HL-60 (cell line): ENCODE data around the gene MYO1A.
A peak's percentile ranks its signal among the peaks of the same experiment; 100 is the strongest.
"Not testable (repeated sequence)": the region's sequence is repeated elsewhere in the genome, so short reads cannot be mapped to it uniquely, and the experiment has no call there.

ENCODE experiments used
- DNase-seq, 2 experiments: peaks; one replicate each; pipeline ENCODE4 v3.0.0-alpha.2; 2010 to 2020; ENCODE audit warnings: low read depth in 1 of 2, low spot score in 1 of 2
- H3K27ac ChIP-seq: fragments of 250-450 bp; sonication (Bioruptor Pico); replicated peaks from 2 replicates; pipeline ENCODE4 v1.5.1; 2020; ENCODE audit warnings: mild to moderate bottlenecking, moderate library complexity
- H3K27me3 ChIP-seq: fragments of 250-450 bp; sonication (Bioruptor Pico); 2 replicates; pipeline ENCODE4 v1.5.1; 2021; ENCODE audit warnings: mild to moderate bottlenecking, moderate library complexity; ENCODE audit not compliant: insufficient read depth, poor library complexity, severe bottlenecking
- H3K4me3 ChIP-seq: replicated peaks from 2 replicates; pipeline ENCODE4 v1.5.1; 2011; ENCODE audit warnings: mild to moderate bottlenecking, control low read depth, low read length; ENCODE audit not compliant: insufficient read depth
- GABPA ChIP-seq: IDR thresholded peaks from 2 replicates; pipeline ENCODE4 v1.6.1; 2012; ENCODE audit warnings: low read depth
- POLR2AphosphoS5 ChIP-seq: IDR thresholded peaks from 2 replicates; pipeline ENCODE4 v1.6.1; 2012; ENCODE audit warnings: low read depth
- SPI1 ChIP-seq: IDR thresholded peaks from 2 replicates; pipeline ENCODE4 v1.6.1; 2012; ENCODE audit warnings: low read depth, mild to moderate bottlenecking, borderline replicate concordance
- TF ChIP-seq, protein P1 (sequence below): IDR thresholded peaks from 2 replicates; pipeline ENCODE4 v1.6.1; 2012; ENCODE audit warnings: low read depth; ENCODE audit not compliant: insufficient replicate concordance
- TF ChIP-seq, protein P2 (sequence below): IDR thresholded peaks from one replicate; pipeline ENCODE4 v1.5.1; 2011; ENCODE audit warnings: low read length, control low read depth, inconsistent platforms; ENCODE audit not compliant: insufficient read depth

The MYO1A gene

DNA sequence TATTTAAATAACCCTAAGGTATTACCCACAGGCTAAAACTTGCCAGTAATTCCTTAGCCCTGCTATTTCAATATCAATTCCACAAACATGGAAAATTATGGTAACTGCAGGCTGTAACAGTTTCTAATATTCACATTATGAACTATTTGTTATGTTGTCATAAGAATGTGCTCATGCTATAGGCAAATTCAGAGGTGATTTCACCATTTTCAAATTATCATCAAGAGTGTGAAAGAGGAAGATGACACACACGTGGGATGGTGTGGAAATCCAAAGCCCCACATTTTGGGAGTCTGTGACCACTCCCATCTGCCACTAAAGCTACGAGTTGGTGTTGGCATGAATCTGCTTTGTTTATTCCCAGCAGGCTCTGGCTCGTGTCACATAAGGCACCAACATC, 5.9 kb upstream of the MYO1A start:
- DNase-seq = peak; percentile 65 to 70
- Histone ChIP-seq H3K4me3 (no peak overlapping the region), H3K27ac (no peak overlapping the region; the same call in 1 of the 2 replicates), H3K27me3 (no peaks in the 10 kb centered on the region)
- TF ChIP-seq, protein P1, sequence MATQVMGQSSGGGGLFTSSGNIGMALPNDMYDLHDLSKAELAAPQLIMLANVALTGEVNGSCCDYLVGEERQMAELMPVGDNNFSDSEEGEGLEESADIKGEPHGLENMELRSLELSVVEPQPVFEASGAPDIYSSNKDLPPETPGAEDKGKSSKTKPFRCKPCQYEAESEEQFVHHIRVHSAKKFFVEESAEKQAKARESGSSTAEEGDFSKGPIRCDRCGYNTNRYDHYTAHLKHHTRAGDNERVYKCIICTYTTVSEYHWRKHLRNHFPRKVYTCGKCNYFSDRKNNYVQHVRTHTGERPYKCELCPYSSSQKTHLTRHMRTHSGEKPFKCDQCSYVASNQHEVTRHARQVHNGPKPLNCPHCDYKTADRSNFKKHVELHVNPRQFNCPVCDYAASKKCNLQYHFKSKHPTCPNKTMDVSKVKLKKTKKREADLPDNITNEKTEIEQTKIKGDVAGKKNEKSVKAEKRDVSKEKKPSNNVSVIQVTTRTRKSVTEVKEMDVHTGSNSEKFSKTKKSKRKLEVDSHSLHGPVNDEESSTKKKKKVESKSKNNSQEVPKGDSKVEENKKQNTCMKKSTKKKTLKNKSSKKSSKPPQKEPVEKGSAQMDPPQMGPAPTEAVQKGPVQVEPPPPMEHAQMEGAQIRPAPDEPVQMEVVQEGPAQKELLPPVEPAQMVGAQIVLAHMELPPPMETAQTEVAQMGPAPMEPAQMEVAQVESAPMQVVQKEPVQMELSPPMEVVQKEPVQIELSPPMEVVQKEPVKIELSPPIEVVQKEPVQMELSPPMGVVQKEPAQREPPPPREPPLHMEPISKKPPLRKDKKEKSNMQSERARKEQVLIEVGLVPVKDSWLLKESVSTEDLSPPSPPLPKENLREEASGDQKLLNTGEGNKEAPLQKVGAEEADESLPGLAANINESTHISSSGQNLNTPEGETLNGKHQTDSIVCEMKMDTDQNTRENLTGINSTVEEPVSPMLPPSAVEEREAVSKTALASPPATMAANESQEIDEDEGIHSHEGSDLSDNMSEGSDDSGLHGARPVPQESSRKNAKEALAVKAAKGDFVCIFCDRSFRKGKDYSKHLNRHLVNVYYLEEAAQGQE = no peak
- TF ChIP-seq, protein P2, sequence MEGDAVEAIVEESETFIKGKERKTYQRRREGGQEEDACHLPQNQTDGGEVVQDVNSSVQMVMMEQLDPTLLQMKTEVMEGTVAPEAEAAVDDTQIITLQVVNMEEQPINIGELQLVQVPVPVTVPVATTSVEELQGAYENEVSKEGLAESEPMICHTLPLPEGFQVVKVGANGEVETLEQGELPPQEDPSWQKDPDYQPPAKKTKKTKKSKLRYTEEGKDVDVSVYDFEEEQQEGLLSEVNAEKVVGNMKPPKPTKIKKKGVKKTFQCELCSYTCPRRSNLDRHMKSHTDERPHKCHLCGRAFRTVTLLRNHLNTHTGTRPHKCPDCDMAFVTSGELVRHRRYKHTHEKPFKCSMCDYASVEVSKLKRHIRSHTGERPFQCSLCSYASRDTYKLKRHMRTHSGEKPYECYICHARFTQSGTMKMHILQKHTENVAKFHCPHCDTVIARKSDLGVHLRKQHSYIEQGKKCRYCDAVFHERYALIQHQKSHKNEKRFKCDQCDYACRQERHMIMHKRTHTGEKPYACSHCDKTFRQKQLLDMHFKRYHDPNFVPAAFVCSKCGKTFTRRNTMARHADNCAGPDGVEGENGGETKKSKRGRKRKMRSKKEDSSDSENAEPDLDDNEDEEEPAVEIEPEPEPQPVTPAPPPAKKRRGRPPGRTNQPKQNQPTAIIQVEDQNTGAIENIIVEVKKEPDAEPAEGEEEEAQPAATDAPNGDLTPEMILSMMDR = no peak
- TF ChIP-seq GABPA (no peak), POLR2AphosphoS5 (no peak), SPI1 (no peak)

DNA sequence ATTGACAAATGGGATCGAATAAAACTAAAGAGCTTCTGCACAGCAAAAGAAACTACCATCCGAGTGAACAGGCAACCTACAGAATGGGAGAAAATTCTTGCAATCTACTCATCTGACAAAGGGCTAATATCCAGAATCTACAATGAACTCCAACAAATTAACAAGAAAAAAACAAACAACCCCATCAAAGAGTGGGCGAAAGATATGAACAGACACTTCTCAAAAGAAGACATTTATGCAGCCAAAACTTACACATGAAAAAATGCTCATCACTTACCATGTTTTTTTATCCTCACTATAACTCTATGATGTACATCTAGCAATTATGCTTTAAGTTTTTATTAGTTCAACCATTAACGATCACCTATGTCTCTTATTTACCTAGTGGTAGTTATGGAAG, 4.0 kb upstream of the MYO1A start:
- not testable (repeated sequence) for H3K27me3 ChIP-seq, DNase-seq, H3K27ac ChIP-seq, H3K4me3 ChIP-seq

DNA sequence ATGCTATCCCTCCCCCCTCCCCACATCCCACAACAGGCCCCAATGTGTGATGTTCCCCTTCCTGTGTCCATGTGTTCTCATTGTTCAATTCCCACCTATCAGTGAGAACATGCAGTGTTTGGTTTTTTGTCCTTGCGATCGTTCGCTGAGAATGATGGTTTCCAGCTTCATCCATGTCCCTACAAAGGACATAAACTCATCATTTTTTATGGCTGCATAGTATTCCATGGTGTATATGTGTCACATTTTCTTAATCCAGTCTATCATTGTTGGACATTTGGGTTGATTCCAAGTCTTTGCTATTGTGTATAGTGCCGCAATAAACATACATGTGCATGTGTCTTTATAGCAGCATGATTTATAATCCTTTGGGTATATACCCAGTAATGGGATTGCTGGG, 3.2 kb upstream of the MYO1A start:
- not testable (repeated sequence) for H3K4me3 ChIP-seq, DNase-seq, H3K27me3 ChIP-seq, H3K27ac ChIP-seq

DNA sequence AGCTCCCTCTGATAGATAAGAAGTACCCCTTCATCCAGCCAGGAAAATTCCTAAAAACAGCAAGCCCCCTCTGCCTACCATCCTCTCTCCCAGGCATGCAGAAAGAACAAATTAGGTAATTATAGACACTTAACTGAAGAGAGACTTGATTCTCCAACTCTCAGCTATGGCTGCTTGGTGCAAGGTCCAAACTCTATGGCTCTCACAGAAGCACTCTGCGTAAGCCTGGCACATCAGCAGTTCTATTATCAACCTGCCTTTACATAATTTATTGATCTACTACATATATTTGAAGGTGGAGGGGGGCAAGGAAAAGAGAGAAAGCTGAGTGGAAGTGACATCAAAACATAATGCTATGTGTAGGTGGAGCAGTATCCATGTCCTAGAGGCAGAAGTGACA, 1.1 kb upstream of the MYO1A start:
- TF ChIP-seq, protein P1 = no peak
- TF ChIP-seq, protein P2 = no peak
- no peak for TF ChIP-seq POLR2AphosphoS5
- no peak for TF ChIP-seq SPI1
- no peak for TF ChIP-seq GABPA
- DNase-seq = no peak
- H3K27ac ChIP-seq = no peak overlapping the region
- H3K4me3 ChIP-seq = no peak overlapping the region
- no peaks in the 10 kb centered on the region for H3K27me3 ChIP-seq

DNA sequence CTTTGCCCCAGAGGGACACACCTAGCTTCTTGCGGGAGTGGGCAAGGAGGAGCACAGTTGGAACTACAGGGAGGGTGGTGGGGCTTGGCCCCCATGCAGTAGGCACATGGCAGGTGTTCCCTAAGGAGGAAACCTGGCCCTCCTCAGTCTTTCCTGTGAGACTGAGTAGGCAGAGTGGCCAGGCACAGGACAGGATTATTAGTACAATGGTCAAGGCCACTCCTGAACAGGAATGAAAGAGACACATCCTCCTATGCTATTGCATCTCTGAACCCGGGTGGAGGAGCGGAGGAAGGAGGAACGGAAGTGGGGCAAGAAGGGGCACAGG, 846 bp downstream of the MYO1A start:
- DNase-seq = peak in 1 of 2 experiments; percentile 29
- peak overlapping the region; percentile 22; the same call in 1 of the 2 replicates for H3K27ac ChIP-seq
- no peaks in the 10 kb centered on the region for H3K27me3 ChIP-seq
- TF ChIP-seq, protein P2 = no peak
- TF ChIP-seq POLR2AphosphoS5 = no peak
- no peak for TF ChIP-seq GABPA
- no peak for TF ChIP-seq SPI1
- TF ChIP-seq, protein P1 = no peak
- H3K4me3 ChIP-seq = no peak overlapping the region
